Measurements from ENCODE around the gene MAGI3. TPM values are rescaled to one million over a fixed set of nuclear protein-coding genes. Genes with fewer than 3 reads are reported as not detected.
"Not testable (repeated sequence)": the region's sequence is repeated elsewhere in the genome, so short reads cannot be mapped to it uniquely, and the experiment has no call there.

Gene MAGI3
- total RNA-seq, 1 donor from 2014 or later, result 5.4 TPM

DNA sequence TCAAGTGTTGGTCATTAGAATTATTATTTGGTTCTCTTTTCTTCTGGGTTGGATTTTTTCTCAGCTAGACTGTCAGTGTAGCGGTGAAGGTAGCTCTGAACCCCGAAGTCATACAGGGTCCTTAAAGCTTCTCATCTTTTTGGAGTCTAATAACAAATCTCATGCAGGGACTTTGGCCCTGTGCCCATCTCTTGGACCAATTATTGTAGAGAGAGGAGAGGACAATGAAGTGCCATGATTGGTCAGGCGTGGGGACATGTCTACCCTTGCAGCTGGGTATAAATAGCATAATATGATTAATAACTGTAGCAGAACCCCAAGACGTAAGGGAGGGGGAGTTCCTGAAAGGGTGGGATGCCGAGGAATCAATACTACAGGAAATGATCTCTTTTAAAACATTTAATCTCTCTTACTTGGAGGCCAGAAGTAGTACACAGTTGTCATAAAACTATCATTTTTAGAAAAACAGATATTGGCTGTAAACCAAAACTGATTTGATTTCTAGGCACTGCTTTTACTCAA is 8.8 kb downstream of the MAGI3 start:
- peaks cover 12% of the 10 kb centered on the region for H3K4me1 ChIP-seq
- DNase-seq, result no peak
- no peaks in the 10 kb centered on the region for H3K9me3 ChIP-seq (replicated peaks)
- H3K36me3 ChIP-seq, result no peaks in the 10 kb centered on the region
- intact Hi-C loops (cut with micrococcal nuclease), result no loop called here
- H3K27ac ChIP-seq (replicated peaks), result no peak overlapping the region
- no peak overlapping the region for H3K4me3 ChIP-seq
- TF ChIP-seq, protein P1, sequence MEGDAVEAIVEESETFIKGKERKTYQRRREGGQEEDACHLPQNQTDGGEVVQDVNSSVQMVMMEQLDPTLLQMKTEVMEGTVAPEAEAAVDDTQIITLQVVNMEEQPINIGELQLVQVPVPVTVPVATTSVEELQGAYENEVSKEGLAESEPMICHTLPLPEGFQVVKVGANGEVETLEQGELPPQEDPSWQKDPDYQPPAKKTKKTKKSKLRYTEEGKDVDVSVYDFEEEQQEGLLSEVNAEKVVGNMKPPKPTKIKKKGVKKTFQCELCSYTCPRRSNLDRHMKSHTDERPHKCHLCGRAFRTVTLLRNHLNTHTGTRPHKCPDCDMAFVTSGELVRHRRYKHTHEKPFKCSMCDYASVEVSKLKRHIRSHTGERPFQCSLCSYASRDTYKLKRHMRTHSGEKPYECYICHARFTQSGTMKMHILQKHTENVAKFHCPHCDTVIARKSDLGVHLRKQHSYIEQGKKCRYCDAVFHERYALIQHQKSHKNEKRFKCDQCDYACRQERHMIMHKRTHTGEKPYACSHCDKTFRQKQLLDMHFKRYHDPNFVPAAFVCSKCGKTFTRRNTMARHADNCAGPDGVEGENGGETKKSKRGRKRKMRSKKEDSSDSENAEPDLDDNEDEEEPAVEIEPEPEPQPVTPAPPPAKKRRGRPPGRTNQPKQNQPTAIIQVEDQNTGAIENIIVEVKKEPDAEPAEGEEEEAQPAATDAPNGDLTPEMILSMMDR (IDR thresholded peaks at IDR 0.05; ENCODE audit: borderline replicate concordance), result no peak
- H3K27me3 ChIP-seq (ENCODE audit: low read depth), result no peaks in the 10 kb centered on the region

DNA sequence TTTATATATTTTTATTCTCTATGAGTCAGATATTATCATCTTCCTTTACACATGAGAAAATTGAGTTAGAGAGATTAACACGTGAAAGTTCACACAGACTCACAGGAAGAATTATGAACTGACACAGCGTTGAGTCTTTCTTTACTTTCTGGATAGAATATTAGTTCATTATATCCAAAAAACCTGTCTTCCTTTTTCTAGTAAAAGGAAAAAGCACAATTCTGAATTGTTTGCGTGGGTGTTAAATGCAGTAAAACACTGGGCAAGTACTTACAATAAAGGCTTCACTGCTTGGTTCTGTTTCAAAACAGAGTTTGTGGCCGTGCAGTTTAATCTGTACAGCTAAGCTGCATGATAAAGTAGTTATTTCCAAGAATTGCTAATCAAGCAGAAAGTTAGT is 10.8 kb downstream of the MAGI3 start:
- Histone ChIP-seq H3K4me1 (peaks cover 11% of the 10 kb centered on the region), H3K36me3 (no peaks in the 10 kb centered on the region), H3K27ac (replicated peaks) (no peak overlapping the region), H3K27me3 (ENCODE audit: low read depth) (no peaks in the 10 kb centered on the region), H3K4me3 (no peak overlapping the region), H3K9me3 (replicated peaks) (no peaks in the 10 kb centered on the region)
- DNase-seq, result no peak
- TF ChIP-seq, protein P1 (IDR thresholded peaks at IDR 0.05; ENCODE audit: borderline replicate concordance), result no peak
- intact Hi-C loops (cut with micrococcal nuclease), result no loop called here

DNA sequence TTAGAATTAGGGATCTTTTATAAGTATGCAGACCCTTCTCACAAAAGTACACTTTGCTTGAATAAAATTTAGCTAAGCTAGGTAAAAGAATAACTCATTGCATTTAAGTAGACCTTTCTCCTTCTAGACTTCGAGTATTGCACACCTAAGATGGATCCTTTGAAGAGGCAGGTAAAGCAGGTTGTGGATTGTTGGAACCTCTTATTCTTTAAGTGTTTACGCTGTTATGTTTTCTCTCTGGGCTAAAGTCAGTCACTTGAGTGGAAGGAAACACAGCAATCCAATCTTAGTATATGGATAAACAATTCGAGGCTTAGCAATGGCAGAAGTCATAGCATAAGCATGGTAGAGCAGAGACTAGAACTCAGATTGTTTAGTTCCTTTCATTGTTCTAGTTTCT is 11.4 kb downstream of the MAGI3 start:
- Histone ChIP-seq H3K27ac (replicated peaks) (no peak overlapping the region), H3K36me3 (no peaks in the 10 kb centered on the region), H3K4me1 (peaks cover 11% of the 10 kb centered on the region), H3K9me3 (replicated peaks) (no peaks in the 10 kb centered on the region), H3K27me3 (ENCODE audit: low read depth) (no peaks in the 10 kb centered on the region), H3K4me3 (no peak overlapping the region)
- TF ChIP-seq, protein P1 (IDR thresholded peaks at IDR 0.05; ENCODE audit: borderline replicate concordance), result no peak
- DNase-seq, result no peak
- intact Hi-C loops (cut with micrococcal nuclease), result no loop called here

DNA sequence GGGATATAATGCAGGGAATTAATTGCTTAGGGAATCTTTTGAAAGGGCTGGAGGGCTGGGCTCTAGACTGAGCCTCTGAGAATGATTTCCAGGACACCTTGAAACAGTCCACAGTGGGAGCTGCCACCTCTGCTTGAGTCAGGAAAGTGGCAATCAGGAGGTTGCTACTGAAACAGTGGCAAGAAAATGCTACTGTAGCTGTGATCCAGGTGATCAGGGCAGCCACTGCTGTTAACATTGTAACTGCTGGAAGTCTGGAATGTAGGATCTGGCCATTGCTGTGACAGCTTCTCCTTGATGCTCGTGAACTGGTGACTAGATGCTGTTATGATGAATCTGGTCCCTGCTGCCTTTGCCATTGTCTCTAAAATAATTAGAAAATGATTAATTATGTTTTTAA is 12.8 kb downstream of the MAGI3 start:
- DNase-seq, result no peak
- Histone ChIP-seq H3K36me3 (no peaks in the 10 kb centered on the region), H3K4me1 (peaks cover 11% of the 10 kb centered on the region), H3K4me3 (no peak overlapping the region), H3K27ac (replicated peaks) (no peak overlapping the region), H3K27me3 (ENCODE audit: low read depth) (no peaks in the 10 kb centered on the region), H3K9me3 (replicated peaks) (no peaks in the 10 kb centered on the region)
- intact Hi-C loops (cut with micrococcal nuclease), result no loop called here
- TF ChIP-seq, protein P1 (IDR thresholded peaks at IDR 0.05; ENCODE audit: borderline replicate concordance), result no peak

DNA sequence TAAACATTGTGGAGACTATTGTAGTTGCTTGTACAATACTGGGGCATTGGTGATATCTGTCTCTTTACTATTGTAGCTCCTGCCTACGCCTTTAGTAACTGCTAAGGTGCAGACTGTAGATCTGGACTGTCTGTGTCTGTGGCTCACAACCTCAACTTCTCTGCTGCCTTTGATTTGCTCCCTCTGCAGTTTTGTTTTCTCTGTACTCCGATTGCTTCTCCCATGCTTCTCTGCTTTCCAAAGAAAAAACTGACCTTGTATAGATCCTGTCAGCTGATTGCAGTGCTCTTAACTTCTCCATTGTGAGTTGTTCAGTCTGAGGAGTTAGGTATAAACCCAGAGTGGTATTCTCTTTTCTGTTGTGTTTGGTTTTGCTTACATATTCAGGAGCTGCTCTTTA is 15.3 kb downstream of the MAGI3 start:
- intact Hi-C loops (cut with micrococcal nuclease), result no loop called here
- H3K4me1 ChIP-seq, result peaks cover 11% of the 10 kb centered on the region
- no peaks in the 10 kb centered on the region for H3K36me3 ChIP-seq
- no peak for DNase-seq
- H3K27ac ChIP-seq (replicated peaks), result no peak overlapping the region
- H3K27me3 ChIP-seq (ENCODE audit: low read depth), result no peaks in the 10 kb centered on the region
- no peaks in the 10 kb centered on the region for H3K9me3 ChIP-seq (replicated peaks)
- H3K4me3 ChIP-seq, result no peak overlapping the region
- TF ChIP-seq, protein P1 (IDR thresholded peaks at IDR 0.05; ENCODE audit: borderline replicate concordance), result no peak

DNA sequence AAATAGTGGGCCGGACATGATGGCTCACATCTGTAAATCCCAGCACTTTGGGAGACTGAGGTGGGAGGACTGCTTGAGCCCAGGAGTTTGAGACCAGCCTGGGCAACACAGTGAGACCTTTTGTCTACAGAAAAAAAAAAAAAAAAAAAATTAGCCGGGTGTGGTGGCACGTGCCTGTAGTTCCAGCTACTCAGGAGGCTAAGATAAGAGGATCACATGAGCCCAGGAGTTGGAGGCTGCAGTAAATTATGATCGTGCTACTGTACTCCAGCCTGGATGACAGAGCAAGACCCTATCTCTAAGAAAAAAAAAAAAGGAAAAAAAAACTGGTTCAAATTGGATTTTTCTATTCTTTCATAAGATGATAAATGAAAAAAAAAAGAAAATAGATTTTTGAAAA is 15.8 kb downstream of the MAGI3 start:
- H3K27me3 ChIP-seq (ENCODE audit: low read depth); H3K4me3 ChIP-seq; H3K36me3 ChIP-seq; H3K27ac ChIP-seq (replicated peaks); intact Hi-C loops (cut with micrococcal nuclease); H3K9me3 ChIP-seq (replicated peaks); DNase-seq: not testable (repeated sequence)
- H3K4me1 ChIP-seq, result peaks cover 11% of the 10 kb centered on the region

Data from left ventricle myocardium inferior (tissue), 1 donor.